Fibroblast of mammary gland (primary cell): ENCODE data around the gene LGALS16.

Experiments used
- DNase-seq: peaks from one replicate; pipeline ENCODE4 v3.0.0-alpha.2; 2010; ENCODE audit warnings: low read depth
- H3K4me3 ChIP-seq: 2 replicates; pipeline ENCODE4 v1.5.1; 2011; ENCODE audit warnings: low read depth, mild to moderate bottlenecking, low read length, moderate library complexity; ENCODE audit not compliant: control insufficient read depth
- TF ChIP-seq, protein P1 (sequence below): conservative IDR thresholded peaks from 2 replicates; pipeline ENCODE4 v1.5.1; 2011; ENCODE audit warnings: low read depth, low read length, inconsistent platforms; ENCODE audit not compliant: control insufficient read depth, insufficient read depth

The LGALS16 gene

DNA sequence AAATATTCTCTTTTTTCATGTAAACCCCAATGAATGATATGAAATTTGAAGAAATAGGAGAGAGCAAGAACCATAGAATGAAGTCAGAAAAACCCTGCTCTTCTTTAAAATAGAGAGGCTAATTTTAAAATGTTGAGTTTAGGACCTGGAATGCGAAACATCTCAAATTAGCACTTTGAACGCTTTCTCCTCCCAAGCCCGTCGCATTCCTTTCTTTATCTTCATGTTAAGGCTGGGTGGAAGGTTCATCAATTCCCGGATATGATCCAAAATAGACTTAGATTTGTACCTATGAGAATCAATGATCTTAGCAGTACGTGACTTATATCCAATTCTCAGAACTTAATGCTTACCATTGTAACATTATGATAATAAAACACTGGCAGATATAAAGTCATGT lies 24.1 kb upstream of the LGALS16 start:
- TF ChIP-seq, protein P1, sequence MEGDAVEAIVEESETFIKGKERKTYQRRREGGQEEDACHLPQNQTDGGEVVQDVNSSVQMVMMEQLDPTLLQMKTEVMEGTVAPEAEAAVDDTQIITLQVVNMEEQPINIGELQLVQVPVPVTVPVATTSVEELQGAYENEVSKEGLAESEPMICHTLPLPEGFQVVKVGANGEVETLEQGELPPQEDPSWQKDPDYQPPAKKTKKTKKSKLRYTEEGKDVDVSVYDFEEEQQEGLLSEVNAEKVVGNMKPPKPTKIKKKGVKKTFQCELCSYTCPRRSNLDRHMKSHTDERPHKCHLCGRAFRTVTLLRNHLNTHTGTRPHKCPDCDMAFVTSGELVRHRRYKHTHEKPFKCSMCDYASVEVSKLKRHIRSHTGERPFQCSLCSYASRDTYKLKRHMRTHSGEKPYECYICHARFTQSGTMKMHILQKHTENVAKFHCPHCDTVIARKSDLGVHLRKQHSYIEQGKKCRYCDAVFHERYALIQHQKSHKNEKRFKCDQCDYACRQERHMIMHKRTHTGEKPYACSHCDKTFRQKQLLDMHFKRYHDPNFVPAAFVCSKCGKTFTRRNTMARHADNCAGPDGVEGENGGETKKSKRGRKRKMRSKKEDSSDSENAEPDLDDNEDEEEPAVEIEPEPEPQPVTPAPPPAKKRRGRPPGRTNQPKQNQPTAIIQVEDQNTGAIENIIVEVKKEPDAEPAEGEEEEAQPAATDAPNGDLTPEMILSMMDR = no peak
- no peak for DNase-seq
- H3K4me3 ChIP-seq = no peak overlapping the region

DNA sequence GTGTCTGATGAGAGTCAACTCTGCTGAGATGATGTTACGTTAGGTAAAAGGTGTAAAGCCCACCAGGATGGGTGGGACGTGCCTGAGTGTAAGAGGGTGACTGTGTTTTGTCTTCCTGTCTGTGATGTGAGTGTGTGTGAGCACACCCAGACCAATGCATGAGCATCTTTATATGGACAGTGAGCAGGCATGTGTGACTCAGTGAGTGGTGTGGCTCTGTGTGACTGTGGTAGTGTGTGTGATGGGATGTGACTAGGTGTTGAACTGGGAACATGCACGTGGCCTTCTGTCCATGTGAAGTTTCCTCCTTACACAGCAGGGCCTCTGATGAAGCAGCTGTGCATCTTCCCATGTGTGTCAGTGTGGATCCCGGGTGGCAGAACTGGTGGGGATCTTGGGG lies 17.8 kb upstream of the LGALS16 start:
- no peak overlapping the region for H3K4me3 ChIP-seq
- TF ChIP-seq, protein P1 = no peak
- no peak for DNase-seq

DNA sequence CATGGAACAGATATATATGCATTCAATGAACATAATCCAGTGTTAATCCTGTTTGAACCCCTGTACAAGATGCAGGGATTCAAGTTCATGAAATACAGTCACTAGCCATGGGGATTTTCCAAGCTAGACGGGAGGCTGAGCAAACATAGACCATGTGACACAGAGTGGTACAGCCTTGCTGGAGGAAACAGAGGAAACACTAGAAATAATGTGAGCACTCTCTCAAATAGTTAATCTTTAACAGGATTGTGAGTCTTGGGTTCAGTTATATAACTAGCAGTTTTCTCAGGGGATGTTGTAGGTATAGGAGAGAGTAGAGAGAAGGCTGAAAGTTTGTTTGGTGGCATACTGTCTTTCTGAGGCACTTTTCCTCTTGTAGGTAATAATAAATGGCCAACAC lies 13.9 kb upstream of the LGALS16 start:
- TF ChIP-seq, protein P1 = no peak
- no peak for DNase-seq
- no peak overlapping the region for H3K4me3 ChIP-seq

DNA sequence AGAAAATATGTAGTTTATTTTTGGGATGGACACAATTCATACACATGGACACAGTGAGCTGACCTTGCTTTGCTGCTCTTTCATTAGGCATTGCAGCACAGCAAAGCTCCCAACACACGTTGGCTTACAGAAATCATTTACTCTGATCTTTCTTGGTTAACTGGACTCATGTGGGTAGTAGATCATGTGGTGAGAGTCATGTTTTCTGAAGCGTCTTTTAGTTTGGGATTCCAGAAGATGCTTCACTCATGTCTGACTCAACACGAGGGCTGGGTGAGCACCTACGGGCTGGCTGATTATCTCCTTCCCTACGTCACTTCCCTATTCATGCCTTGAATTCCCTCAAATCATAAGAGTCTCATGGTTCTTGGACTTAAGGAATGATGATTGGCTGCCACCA lies 12.1 kb upstream of the LGALS16 start:
- no peak overlapping the region for H3K4me3 ChIP-seq
- TF ChIP-seq, protein P1 = no peak
- DNase-seq = no peak

DNA sequence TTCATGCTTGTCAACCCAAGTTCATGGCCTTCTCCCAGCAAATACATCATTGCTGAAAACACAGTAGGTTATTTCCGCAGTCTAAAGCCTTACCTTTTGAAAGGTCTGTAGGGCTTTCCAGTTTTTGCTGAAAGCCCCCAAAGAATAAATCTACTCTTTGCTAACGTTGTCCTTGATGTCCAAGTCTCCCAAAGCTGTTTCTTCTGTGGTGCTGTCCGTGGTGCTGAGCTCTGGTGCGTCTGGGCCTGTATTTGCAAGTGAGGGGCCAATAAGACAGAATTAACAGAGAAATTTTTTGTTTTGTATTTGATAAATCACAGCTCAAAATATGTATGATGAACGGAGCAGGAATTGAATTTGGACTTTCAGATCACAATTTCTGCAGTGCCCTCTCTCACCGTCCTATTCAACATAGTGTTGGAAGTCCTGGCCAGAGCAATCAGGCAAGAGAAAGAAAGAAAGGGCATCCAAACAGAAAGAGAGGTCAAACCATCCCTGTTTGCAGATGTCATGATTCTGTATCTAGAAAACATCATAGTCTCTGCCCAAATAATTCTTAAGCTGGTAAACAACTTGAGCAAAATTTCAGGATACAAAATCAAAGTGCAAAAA lies 9.8 kb upstream of the LGALS16 start:
- H3K4me3 ChIP-seq = no peak overlapping the region
- TF ChIP-seq, protein P1 = no peak
- peak; percentile 16 for DNase-seq

DNA sequence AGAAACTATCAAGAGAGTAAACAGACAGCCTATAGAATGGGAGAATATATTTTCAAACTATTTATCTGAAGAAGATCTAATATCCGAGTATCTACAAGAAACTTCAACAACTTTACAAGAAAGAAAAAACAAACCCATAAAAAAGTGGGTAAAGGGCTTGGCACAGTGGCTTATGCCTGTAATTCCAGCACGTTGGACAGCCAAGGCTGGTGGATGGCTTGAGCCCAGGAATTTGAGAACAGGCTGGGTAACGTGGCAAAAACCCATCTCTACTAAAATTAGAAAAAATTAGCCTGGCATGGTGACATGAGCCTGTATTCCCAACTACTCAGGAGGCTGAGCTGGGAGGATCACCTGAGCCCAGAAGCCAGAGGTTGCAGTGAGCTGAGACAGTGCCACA lies 7.8 kb upstream of the LGALS16 start:
- H3K4me3 ChIP-seq = no peak overlapping the region
- TF ChIP-seq, protein P1 = no peak
- no peak for DNase-seq

DNA sequence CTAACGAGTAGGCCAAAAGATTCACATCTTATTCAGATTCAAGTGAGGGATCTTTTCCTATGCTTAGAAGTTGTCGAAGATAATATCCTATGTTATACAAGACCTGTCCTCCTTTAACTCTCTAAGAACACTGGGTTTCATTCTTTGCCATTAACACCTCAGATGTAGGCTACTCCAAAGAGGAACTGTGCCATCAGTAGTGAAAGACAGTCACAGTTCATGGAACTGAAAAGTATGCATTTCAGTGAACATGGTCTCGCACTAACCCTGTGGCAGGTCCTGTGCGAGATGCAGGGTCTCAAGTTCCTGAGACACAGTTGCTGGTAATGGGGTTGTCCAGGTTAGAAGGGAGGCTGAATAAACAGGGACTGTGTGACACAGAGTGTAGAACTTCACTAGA lies 4.1 kb downstream of the LGALS16 start:
- H3K4me3 ChIP-seq = no peak overlapping the region
- no peak for DNase-seq
- TF ChIP-seq, protein P1 = no peak
